ENCODE measurements around the gene EPN3. TPM values are rescaled to one million over a fixed set of nuclear protein-coding genes. Genes with fewer than 3 reads are reported as not detected.

Gene EPN3
- total RNA-seq, 1 donor from 2014 or later: 0.84 TPM

DNA sequence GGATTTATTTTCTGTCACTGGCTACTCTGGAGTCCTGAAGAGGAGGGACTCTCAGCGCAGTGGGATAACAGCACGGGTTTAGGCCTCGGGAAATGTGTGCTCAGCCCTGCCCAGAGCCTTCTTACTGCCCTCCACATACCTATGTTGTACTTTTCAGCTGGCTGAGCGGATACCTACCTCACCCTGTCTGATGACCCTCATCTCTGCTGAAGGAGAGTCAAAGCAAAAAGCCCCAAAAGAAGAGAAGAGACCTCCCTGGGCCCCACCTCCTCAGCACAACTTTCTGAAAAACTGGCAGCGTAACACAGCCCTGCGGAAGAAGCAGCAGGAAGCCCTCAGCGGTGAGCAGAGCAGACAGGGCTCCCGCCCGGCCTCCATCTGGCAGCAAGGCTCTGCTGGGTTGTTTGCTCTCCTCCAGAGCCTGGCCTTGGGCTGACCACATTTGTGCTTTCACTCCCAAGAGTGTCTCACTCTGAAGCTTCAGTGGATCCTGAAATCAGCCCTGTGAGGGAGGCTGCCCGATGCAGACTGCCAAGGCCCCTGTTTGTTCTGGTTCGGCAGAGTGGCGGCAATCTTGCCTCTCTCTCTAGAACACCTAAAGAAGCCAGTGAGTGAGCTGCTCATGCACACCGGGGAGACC is 14.0 kb upstream of the EPN3 start:
- TF ChIP-seq, protein P1, sequence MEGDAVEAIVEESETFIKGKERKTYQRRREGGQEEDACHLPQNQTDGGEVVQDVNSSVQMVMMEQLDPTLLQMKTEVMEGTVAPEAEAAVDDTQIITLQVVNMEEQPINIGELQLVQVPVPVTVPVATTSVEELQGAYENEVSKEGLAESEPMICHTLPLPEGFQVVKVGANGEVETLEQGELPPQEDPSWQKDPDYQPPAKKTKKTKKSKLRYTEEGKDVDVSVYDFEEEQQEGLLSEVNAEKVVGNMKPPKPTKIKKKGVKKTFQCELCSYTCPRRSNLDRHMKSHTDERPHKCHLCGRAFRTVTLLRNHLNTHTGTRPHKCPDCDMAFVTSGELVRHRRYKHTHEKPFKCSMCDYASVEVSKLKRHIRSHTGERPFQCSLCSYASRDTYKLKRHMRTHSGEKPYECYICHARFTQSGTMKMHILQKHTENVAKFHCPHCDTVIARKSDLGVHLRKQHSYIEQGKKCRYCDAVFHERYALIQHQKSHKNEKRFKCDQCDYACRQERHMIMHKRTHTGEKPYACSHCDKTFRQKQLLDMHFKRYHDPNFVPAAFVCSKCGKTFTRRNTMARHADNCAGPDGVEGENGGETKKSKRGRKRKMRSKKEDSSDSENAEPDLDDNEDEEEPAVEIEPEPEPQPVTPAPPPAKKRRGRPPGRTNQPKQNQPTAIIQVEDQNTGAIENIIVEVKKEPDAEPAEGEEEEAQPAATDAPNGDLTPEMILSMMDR (IDR thresholded peaks at IDR 0.05; ENCODE audit: insufficient read depth, low read length, poor library complexity, severe bottlenecking): no peak
- H3K4me3 ChIP-seq (ENCODE audit: low read depth, low read length): no peak overlapping the region
- H3K27me3 ChIP-seq (ENCODE audit: control insufficient read depth, insufficient read depth, low read length): no peaks in the 10 kb centered on the region
- no peaks in the 10 kb centered on the region for H3K36me3 ChIP-seq (ENCODE audit: control insufficient read depth, insufficient read depth, low read length)
- DNase-seq (ENCODE audit: low read depth): no peak

DNA sequence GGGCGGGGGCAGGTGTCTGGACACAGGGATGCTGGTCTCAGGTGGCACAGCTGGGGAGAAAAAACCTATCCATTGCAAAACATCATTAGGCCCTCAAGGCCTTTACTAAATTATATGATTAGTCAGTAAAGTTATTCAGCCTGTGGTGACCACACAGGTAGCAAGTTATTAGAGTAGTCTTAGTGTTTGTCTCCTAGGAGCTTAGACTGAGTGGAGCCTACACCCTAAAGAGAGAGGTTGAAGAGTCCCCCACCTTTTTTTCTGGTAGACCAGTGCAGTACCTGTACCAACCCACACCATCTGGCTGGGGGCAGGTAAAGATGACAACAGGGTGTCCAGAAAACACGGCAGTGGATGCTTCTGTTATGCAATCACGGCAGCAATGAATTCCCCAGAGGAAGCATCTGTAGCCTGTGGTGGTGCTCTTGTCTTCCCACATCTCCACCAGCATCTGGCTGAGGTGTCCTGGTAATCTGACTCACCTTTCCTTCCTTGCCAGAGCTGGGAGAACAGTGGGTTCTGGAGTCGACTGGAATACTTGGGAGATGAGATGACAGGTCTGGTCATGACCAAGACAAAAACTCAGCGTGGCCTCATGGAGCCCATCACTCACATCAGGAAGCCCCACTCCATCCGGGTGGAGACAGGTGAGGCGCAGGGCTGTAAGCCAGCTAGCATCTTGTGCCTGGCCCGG is 13.2 kb upstream of the EPN3 start:
- TF ChIP-seq, protein P1 (IDR thresholded peaks at IDR 0.05; ENCODE audit: insufficient read depth, low read length, poor library complexity, severe bottlenecking): no peak
- Histone ChIP-seq H3K4me3 (ENCODE audit: low read depth, low read length) (no peak overlapping the region), H3K27me3 (ENCODE audit: control insufficient read depth, insufficient read depth, low read length) (no peaks in the 10 kb centered on the region), H3K36me3 (ENCODE audit: control insufficient read depth, insufficient read depth, low read length) (no peaks in the 10 kb centered on the region)
- no peak for DNase-seq (ENCODE audit: low read depth)

GRCh38 chr17:50520483-50520882 is 12.1 kb upstream of the EPN3 start:
- H3K4me3 ChIP-seq (ENCODE audit: low read depth, low read length): no peak overlapping the region
- TF ChIP-seq, protein P1 (IDR thresholded peaks at IDR 0.05; ENCODE audit: insufficient read depth, low read length, poor library complexity, severe bottlenecking): no peak
- DNase-seq (ENCODE audit: low read depth): no peak
- H3K36me3 ChIP-seq (ENCODE audit: control insufficient read depth, insufficient read depth, low read length): no peaks in the 10 kb centered on the region
- H3K27me3 ChIP-seq (ENCODE audit: control insufficient read depth, insufficient read depth, low read length): peaks cover 2% of the 10 kb centered on the region

DNA sequence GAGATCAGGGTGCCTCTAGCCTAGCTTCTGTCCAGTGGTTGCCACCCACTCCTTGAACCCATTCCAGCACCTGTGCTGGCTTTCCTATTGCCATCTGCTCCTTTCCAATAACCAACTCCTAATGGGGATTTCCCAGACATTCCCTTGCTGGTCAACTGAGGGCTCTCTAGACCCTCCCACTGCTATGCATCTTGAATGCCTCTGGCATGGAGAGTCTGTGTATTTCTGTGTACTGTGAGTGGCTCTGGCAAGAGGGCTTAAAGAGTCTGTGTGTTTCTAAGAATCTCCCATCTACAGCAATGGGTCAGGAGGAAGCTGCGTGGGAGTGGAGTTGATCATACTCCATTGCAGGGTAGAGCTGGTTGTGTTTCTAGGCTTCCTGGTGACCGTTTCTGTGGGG is 11.0 kb upstream of the EPN3 start:
- DNase-seq (ENCODE audit: low read depth): no peak
- Histone ChIP-seq H3K36me3 (ENCODE audit: control insufficient read depth, insufficient read depth, low read length) (no peaks in the 10 kb centered on the region), H3K27me3 (ENCODE audit: control insufficient read depth, insufficient read depth, low read length) (peaks cover 2% of the 10 kb centered on the region), H3K4me3 (ENCODE audit: low read depth, low read length) (no peak overlapping the region)
- TF ChIP-seq, protein P1 (IDR thresholded peaks at IDR 0.05; ENCODE audit: insufficient read depth, low read length, poor library complexity, severe bottlenecking): no peak

DNA sequence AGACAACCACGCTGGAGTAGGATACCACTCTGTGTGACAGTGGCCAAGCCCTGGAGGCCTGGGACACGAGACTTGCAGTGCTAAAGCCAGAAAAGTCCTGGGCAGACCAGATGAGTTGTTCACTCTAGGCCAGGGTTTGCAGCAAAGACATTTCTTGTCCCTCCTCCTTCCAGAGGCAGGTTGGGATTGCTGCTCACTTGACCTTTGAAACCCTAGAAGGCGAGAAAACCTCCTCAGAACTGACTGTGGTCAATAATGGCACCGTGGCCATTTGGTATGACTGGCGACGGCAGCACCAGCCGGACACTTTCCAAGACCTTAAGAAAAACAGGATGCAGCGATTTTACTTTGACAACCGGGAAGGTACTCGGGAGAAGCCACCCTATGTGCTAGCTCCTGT is 9.8 kb upstream of the EPN3 start:
- TF ChIP-seq, protein P1 (IDR thresholded peaks at IDR 0.05; ENCODE audit: insufficient read depth, low read length, poor library complexity, severe bottlenecking): no peak
- Histone ChIP-seq H3K36me3 (ENCODE audit: control insufficient read depth, insufficient read depth, low read length) (no peaks in the 10 kb centered on the region), H3K4me3 (ENCODE audit: low read depth, low read length) (no peak overlapping the region)

More for the DNA sequence above, 9.8 kb upstream of the EPN3 start:
- no peak for DNase-seq (ENCODE audit: low read depth)
- H3K27me3 ChIP-seq (ENCODE audit: control insufficient read depth, insufficient read depth, low read length): peaks cover 5% of the 10 kb centered on the region
